Heart left ventricle (tissue), 16 donors: ENCODE data around the gene EIF1AX. TPM values are rescaled to one million over a fixed set of nuclear protein-coding genes. Genes with fewer than 3 reads are reported as not detected.
A peak's percentile ranks its signal among the peaks of the same experiment; 100 is the strongest.

Experiments
- ATAC-seq, 4 donors: fragments of 200-7000 bp; cut with Tn5 transposase; one replicate each; pipeline ENCODE4 v1.9.1; 2020 to 2022; ENCODE audit warnings: moderate library complexity in 4 of 4, mild to moderate bottlenecking in 3 of 4, moderate number of reproducible peaks in 1 of 4
- DNase-seq, 5 donors: peaks; one replicate each; pipeline ENCODE4 v3.0.0-alpha.2; 2020
- H3K27ac ChIP-seq, 12 donors: fragments of 200-600 bp; sonication (generic) in 4 of 12; one replicate each; pipeline versions ENCODE4 v1.5.0 to v1.8.0; 2016 to 2022; ENCODE audit warnings: mild to moderate bottlenecking in 2 of 12
- H3K27me3 ChIP-seq, 9 donors: fragments of 200-600 bp; sonication (generic) in 2 of 9; one replicate each; pipeline versions ENCODE4 v1.5.1 to v1.8.0; 2016 to 2022; ENCODE audit warnings: mild to moderate bottlenecking in 3 of 9
- H3K36me3 ChIP-seq, 9 donors: fragments of 200-600 bp; sonication (generic) in 2 of 9; one replicate each; pipeline versions ENCODE4 v1.5.0 to v1.8.0; 2018 to 2022; ENCODE audit warnings: mild to moderate bottlenecking in 2 of 9
- H3K4me1 ChIP-seq, 12 donors: fragments of 200-600 bp; sonication (generic) in 4 of 12; one replicate each; pipeline versions ENCODE4 v1.5.0 to v1.8.0; 2016 to 2022; ENCODE audit warnings: mild to moderate bottlenecking in 3 of 12
- H3K4me3 ChIP-seq, 12 donors: fragments of 200-600 bp; sonication (generic) in 4 of 12; one replicate each; pipeline versions ENCODE4 v1.5.0 to v1.8.0; 2017 to 2022; ENCODE audit warnings: mild to moderate bottlenecking in 9 of 12, moderate library complexity in 4 of 12
- H3K9me3 ChIP-seq, 12 donors: fragments of 200-600 bp; sonication (generic) in 4 of 12; one replicate each; pipeline versions ENCODE4 v1.5.0 to v1.8.0; 2016 to 2022; ENCODE audit warnings: mild to moderate bottlenecking in 1 of 12
- POLR2A ChIP-seq, 2 donors: fragments of 450-650 bp; IDR thresholded peaks; one replicate each; pipeline ENCODE4 v1.6.1; 2017; ENCODE audit warnings: antibody characterized with exemption in 2 of 2, mild to moderate bottlenecking in 2 of 2, moderate library complexity in 2 of 2
- WGBS, 4 donors: extraction: QIAGEN DNeasy Blood & Tissue Kit in 2 of 4; methylation state at CpG; one replicate each; pipeline versions ENCODE4 v1.1.5 to v1.1.7; 2013 to 2018; 5-methylcytosine and 5-hydroxymethylcytosine counted together
- intact Hi-C, 10 donors: fragments of 100-400 bp; cut with DNase I; formaldehyde crosslinking; loops; one replicate each; pipeline versions ENCODE4 v1.11.1 to v1.14.2; 2022
- polyA plus RNA-seq, 2 donors: library from polyadenylated mRNA; stranded (reverse); fragments of 200-250 nt; gene quantifications; one replicate each; pipeline ENCODE4 v1.2.3, GENCODE V29; 2013
- total RNA-seq, 9 donors: library from RNA; depleted of rRNA in 2 of 9; stranded (reverse); fragments of >200 nt in 2 of 9; fragmentation: NEBNext Ultra II Directional in 3 of 9; extraction: Animal tissue kit (Norgen Biotek cat#: 25700) in 3 of 9; gene quantifications; one replicate each; pipeline versions ENCODE4 v1.1.0 to v1.2.4, GENCODE V29; 2016 to 2023
- TF ChIP-seq, protein P1 (sequence below), 12 donors: fragments of 200-600 bp; sonication (generic) in 4 of 12; IDR thresholded peaks; one replicate each; pipeline versions ENCODE4 v1.5.0 to v1.8.0; 2018 to 2022; ENCODE audit warnings: antibody characterized with exemption in 12 of 12, mild to moderate bottlenecking in 5 of 12
- donor health status: ischemic (EF 13 %, LVEDD 7.1; RV severe dilation, severe dysfunction).
- donor health status: healthy with polysubstance abuse.
- donor health status: DM: no; HTN: yes; CAD: no.
- donor health status: DM: no; HTN: no; CAD: no.
- donor health status: ischemic (EF 25% LVEDD 6.9; RV normal size, moderate dysfunction).
- donor health status: ischemic (EF 25% LVEDD 5.7; RV mildly dilated, moderate dysfunction).
- donor health status: healthy.
- donor health status: DM: yes; HTN: yes; CAD: no.
- donor health status: ischemic (EF 35%, LVEDD 5.7; RV mildly dilated, moderate dysfunction).
- donor health status: nonischemic (EF 11% LVEDD 7.7; RV severe dilation, severe dysfunction).
- donor health status: DM: yes; HTN: yes; CAD: no.
- donor health status: PGD.
- donor health status: ischemic (EF 29% LVEDD 5.4; RV normal size, mild dysfunction).
- donor health status: nonischemic (EF 23%, LVEDD 6.1; RV moderate dilation, normal function).

The EIF1AX gene
- total and polyA plus RNA-seq, 11 donors, result 21.1 to 162 (median 58.7) TPM

GRCh38 chrX:20118065-20118824 is 23.4 kb downstream of the EIF1AX start:
- no peak overlapping the region for H3K27ac ChIP-seq
- intact Hi-C loops, result no loop called here
- H3K4me1 ChIP-seq, result peaks cover 0 to 14% (median 0%) of the 10 kb centered on the region in 12 donors
- no peak overlapping the region for H3K4me3 ChIP-seq
- no peak for ATAC-seq
- no peaks in the 10 kb centered on the region for H3K36me3 ChIP-seq
- no peak for DNase-seq
- no peaks in the 10 kb centered on the region for H3K9me3 ChIP-seq
- WGBS, 4 donors, result 35 to 56% (median 47%) methylated on average over 12 of the region's 12 CpGs
- H3K27me3 ChIP-seq, result peaks cover 0 to 45% (median 0%) of the 10 kb centered on the region in 9 donors
- TF ChIP-seq, protein P1, sequence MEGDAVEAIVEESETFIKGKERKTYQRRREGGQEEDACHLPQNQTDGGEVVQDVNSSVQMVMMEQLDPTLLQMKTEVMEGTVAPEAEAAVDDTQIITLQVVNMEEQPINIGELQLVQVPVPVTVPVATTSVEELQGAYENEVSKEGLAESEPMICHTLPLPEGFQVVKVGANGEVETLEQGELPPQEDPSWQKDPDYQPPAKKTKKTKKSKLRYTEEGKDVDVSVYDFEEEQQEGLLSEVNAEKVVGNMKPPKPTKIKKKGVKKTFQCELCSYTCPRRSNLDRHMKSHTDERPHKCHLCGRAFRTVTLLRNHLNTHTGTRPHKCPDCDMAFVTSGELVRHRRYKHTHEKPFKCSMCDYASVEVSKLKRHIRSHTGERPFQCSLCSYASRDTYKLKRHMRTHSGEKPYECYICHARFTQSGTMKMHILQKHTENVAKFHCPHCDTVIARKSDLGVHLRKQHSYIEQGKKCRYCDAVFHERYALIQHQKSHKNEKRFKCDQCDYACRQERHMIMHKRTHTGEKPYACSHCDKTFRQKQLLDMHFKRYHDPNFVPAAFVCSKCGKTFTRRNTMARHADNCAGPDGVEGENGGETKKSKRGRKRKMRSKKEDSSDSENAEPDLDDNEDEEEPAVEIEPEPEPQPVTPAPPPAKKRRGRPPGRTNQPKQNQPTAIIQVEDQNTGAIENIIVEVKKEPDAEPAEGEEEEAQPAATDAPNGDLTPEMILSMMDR (IDR thresholded peaks at IDR 0.05), result no peak
- TF ChIP-seq POLR2A (IDR thresholded peaks at IDR 0.05), result no peak

DNA sequence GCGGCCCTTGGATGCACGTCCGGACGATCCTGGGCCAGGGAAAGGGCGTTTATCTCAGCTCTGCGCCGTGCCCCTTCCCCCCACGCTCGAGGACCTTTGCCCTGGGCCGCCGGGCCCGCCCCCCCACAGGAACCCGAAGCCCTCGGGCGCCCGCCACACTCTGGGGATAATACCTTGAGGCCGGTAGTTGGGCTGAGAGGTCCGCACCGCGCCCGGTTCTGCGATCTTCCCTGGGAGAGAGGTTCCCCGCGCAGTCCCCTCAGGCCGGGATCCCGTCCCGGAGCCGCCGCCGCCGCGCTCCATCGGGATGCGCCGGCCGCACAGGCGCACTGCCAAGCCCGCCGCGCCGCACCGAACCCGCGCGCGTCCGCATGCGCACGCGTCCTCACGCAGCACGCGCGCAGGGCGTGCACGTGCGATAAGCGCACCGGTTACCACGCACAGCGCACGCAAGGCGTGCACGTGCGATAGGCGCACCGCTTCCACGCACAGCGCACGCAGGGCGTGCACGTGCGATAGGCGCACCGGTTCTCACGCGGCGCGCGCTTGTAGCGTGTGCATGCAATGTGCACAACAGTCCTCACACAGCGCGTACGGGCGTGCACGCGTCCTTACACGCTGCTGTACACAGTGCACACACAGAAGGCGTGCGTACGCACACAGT is 24.9 kb downstream of the EIF1AX start, which contains the start of gene MAP7D2:
TSS of gene MAP7D2 (minus strand) at position 331 of the 664 bp plus-strand sequence. CDS start at position 303, 28 bp downstream.
- peaks cover 0 to 14% (median 0%) of the 10 kb centered on the region in 12 donors for H3K4me1 ChIP-seq
- peak within 1 kb of the TSS; percentile 0 to 48 (median 30) for H3K4me3 ChIP-seq
- H3K27ac ChIP-seq, result no peak within 1 kb of the TSS
- H3K9me3 ChIP-seq, result no peaks in the 10 kb centered on the region
- DNase-seq (no peak), ATAC-seq (peak in 2 of 4 donors; percentile 34 to 61)
- no peak for TF ChIP-seq POLR2A (IDR thresholded peaks at IDR 0.05)
- TF ChIP-seq, protein P1 (IDR thresholded peaks at IDR 0.05), result no peak
- H3K27me3 ChIP-seq, result peaks cover 0 to 45% (median 0%) of the 10 kb centered on the region in 9 donors
- WGBS, 4 donors, result 13 to 44% (median 27%) methylated on average over 65 to 91 of the region's 91 CpGs
- no peaks in the 10 kb centered on the region for H3K36me3 ChIP-seq
- intact Hi-C loops, result no loop called here

DNA sequence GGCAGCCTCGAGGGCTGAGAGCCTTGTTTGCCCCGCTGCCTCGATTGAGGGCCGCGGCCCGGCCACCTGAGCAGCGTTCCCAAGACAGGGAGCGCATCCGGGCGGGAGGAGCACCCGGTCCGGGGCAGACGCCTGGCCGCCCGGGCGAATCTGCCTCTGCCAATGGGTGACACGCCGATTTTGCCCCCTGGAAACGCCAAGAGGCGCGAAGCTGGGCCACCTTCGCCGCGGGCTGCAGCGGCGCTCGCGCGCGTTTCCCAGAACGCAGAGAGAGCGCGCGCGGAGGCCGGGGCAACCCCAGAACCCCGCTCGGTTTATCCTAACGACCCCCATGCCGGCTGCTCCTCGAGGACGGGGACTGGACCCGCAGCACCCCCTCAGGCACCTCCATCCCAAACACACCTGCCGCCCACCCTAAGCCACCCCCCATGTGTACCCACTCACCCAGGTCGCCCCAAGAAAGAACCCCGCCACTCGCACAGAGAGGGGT is 25.5 kb downstream of the EIF1AX start:
- peaks cover 0 to 45% (median 0%) of the 10 kb centered on the region in 9 donors for H3K27me3 ChIP-seq
- DNase-seq (no peak), ATAC-seq (no peak)
- intact Hi-C loops, result no loop called here
- H3K4me1 ChIP-seq, result peaks cover 0 to 14% (median 0%) of the 10 kb centered on the region in 12 donors
- no peaks in the 10 kb centered on the region for H3K9me3 ChIP-seq
- no peak overlapping the region for H3K27ac ChIP-seq
- TF ChIP-seq, protein P1 (IDR thresholded peaks at IDR 0.05), result no peak
- no peak for TF ChIP-seq POLR2A (IDR thresholded peaks at IDR 0.05)
- whole genome bisulfite sequencing, 4 donors, result 3 to 26% (median 15%) methylated on average over 32 to 47 of the region's 47 CpGs
- peak overlapping the region; percentile 0 to 48 (median 30) for H3K4me3 ChIP-seq
- H3K36me3 ChIP-seq, result no peaks in the 10 kb centered on the region
